Astrocyte of the hippocampus (primary cell): ENCODE results near the gene SAPCD2.
A peak's percentile ranks its signal among the peaks of the same experiment; 100 is the strongest.

ENCODE experiments used
- DNase-seq: peaks from one replicate; pipeline ENCODE4 v3.0.0; 2011; ENCODE audit warnings: low read depth, low spot score

SAPCD2 gene

GRCh38 chr9:137082222-137082924 lies 12.0 kb upstream of the SAPCD2 start:
- no peak for DNase-seq

GRCh38 chr9:137080260-137081122 lies 10.1 kb upstream of the SAPCD2 start:
- no peak for DNase-seq

GRCh38 chr9:137079401-137079787 lies 9.0 kb upstream of the SAPCD2 start:
- DNase-seq: no peak

- no peak for DNase-seq
Measured at GRCh38 chr9:137078701-137079400, 8.5 kb upstream of the SAPCD2 start.

GRCh38 chr9:137077758-137078693 lies 7.7 kb upstream of the SAPCD2 start:
- DNase-seq: peak; percentile 19

- peak; percentile 72 for DNase-seq
Measured at GRCh38 chr9:137077010-137077747, 6.8 kb upstream of the SAPCD2 start, which contains the start of gene UAP1L1. Gene UAP1L1 (plus strand): TSS chr9:137077517. CDS start chr9:137077533, 16 bp downstream.

- no peak for DNase-seq
Measured at GRCh38 chr9:137076636-137077009, 6.3 kb upstream of the SAPCD2 start.

GRCh38 chr9:137075275-137075775 lies 5.0 kb upstream of the SAPCD2 start:
- DNase-seq: no peak

GRCh38 chr9:137074657-137075274 lies 4.4 kb upstream of the SAPCD2 start:
- no peak for DNase-seq

GRCh38 chr9:137073992-137074399 lies 3.6 kb upstream of the SAPCD2 start:
- DNase-seq: no peak

GRCh38 chr9:137071282-137071681 lies 925 bp upstream of the SAPCD2 start:
- no peak for DNase-seq

GRCh38 chr9:137070906-137071275 lies 534 bp upstream of the SAPCD2 start:
- no peak for DNase-seq

- no peak for DNase-seq
Measured at GRCh38 chr9:137069508-137070091, 757 bp downstream of the SAPCD2 start.

- no peak for DNase-seq
Measured at GRCh38 chr9:137068539-137069507, 1.5 kb downstream of the SAPCD2 start.

GRCh38 chr9:137067860-137068538 lies 2.4 kb downstream of the SAPCD2 start:
- DNase-seq: peak; percentile 87

- DNase-seq: no peak
Measured at GRCh38 chr9:137066096-137066861, 4.1 kb downstream of the SAPCD2 start.
